Thoracic aorta (tissue), 2 donors: Measurements from ENCODE around the gene PARN. TPM values are rescaled to one million over a fixed set of nuclear protein-coding genes. Genes with fewer than 3 reads are reported as not detected.

ENCODE experiments used
- ATAC-seq: fragments of 150-250 bp; one replicate; pipeline ENCODE4 v1.8.0; 2017; ENCODE audit warnings: low read depth; ENCODE audit not compliant: insufficient number of reproducible peaks, low FRiP score
- DNase-seq: peaks from one replicate; pipeline ENCODE4 v3.0.0-alpha.2; 2020; ENCODE audit warnings: low spot score
- H3K27ac ChIP-seq, 2 donors: fragments of 200-600 bp; sonication (generic); 1 replicate in 1 of 2; 2 replicates in 1 of 2; pipeline ENCODE4 v1.5.1; 2016; ENCODE audit warnings: mild to moderate bottlenecking in 2 of 2, moderate library complexity in 2 of 2
- H3K27me3 ChIP-seq: fragments of 200-600 bp; sonication (generic); replicated peaks from 2 replicates; pipeline ENCODE4 v1.6.0; 2016; ENCODE audit warnings: mild to moderate bottlenecking; ENCODE audit not compliant: insufficient read depth
- H3K36me3 ChIP-seq: fragments of 200-600 bp; sonication (generic); one replicate; pipeline ENCODE4 v1.5.1; 2016
- H3K4me1 ChIP-seq, 2 donors: fragments of 200-600 bp; sonication (generic); 1 replicate in 1 of 2; 2 replicates in 1 of 2; pipeline versions ENCODE4 v1.5.1 to v1.6.0; 2016; ENCODE audit warnings: low read depth in 2 of 2, mild to moderate bottlenecking in 1 of 2; ENCODE audit not compliant: control insufficient read depth in 1 of 2
- H3K4me3 ChIP-seq: fragments of 200-600 bp; sonication (generic); 2 replicates; pipeline ENCODE4 v1.5.1; 2016; ENCODE audit warnings: mild to moderate bottlenecking
- H3K9me3 ChIP-seq: fragments of 200-600 bp; sonication (generic); 2 replicates; pipeline ENCODE4 v1.5.1; 2016
- total RNA-seq, 2 donors: library from RNA; depleted of rRNA; stranded (reverse); fragments of >200 nt; gene quantifications; one replicate each; pipeline versions ENCODE4 v1.1.0 to v1.2.3, GENCODE V29; 2016
- TF ChIP-seq, protein P1 (sequence below): fragments of 200-600 bp; sonication (generic); IDR thresholded peaks from one replicate; pipeline ENCODE4 v1.5.1; 2019; ENCODE audit warnings: antibody characterized with exemption

PARN gene
- total RNA-seq, 2 donors from 2014 or later: 51.0 to 66.7 TPM

DNA sequence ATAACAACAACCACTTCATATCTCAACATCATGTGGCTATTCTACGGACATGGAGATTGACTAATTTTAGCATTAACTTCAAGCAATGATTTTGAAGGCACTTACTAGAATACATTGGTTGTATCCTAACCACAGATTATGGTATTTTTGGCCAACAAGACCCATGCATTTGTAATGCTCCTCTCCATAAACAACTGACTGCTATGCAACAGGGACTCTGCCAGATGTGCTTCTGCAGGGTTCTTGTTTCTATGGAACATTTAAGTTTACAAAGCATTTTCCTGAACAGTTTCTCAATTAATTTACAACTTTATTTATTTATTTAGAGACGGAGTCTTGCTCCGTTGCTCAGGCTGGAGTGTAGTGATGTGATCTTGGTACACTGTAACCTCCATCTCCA, 178.0 kb downstream of the PARN start:
- no peaks in the 10 kb centered on the region for H3K9me3 ChIP-seq
- no peaks in the 10 kb centered on the region for H3K4me1 ChIP-seq
- H3K27me3 ChIP-seq: no peaks in the 10 kb centered on the region
- H3K27ac ChIP-seq: no peak overlapping the region
- ATAC-seq (no peak), DNase-seq (no peak)
- TF ChIP-seq, protein P1, sequence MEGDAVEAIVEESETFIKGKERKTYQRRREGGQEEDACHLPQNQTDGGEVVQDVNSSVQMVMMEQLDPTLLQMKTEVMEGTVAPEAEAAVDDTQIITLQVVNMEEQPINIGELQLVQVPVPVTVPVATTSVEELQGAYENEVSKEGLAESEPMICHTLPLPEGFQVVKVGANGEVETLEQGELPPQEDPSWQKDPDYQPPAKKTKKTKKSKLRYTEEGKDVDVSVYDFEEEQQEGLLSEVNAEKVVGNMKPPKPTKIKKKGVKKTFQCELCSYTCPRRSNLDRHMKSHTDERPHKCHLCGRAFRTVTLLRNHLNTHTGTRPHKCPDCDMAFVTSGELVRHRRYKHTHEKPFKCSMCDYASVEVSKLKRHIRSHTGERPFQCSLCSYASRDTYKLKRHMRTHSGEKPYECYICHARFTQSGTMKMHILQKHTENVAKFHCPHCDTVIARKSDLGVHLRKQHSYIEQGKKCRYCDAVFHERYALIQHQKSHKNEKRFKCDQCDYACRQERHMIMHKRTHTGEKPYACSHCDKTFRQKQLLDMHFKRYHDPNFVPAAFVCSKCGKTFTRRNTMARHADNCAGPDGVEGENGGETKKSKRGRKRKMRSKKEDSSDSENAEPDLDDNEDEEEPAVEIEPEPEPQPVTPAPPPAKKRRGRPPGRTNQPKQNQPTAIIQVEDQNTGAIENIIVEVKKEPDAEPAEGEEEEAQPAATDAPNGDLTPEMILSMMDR: no peak
- H3K4me3 ChIP-seq: no peak overlapping the region
- no peaks in the 10 kb centered on the region for H3K36me3 ChIP-seq

DNA sequence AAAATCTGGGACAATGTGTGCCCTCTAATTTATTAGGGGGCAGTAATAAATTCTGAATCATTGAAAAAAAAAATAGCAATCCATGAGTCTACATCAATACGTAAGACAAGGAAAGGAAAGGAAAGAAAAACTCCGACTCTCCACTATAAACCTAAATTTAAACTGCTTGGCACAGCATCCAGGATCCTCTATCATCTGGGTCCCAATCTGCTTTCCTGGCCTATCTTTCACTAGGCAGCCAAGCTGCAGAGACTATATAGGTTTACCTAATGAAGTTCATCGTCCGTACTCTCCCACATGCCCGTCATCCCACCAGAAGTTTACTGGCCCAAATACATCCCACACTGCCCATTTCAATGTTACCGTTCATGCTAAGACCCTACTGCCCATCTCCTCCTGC, 179.2 kb downstream of the PARN start:
- ATAC-seq (no peak), DNase-seq (no peak)
- TF ChIP-seq, protein P1: no peak
- Histone ChIP-seq H3K4me1 (no peaks in the 10 kb centered on the region), H3K27ac (no peak overlapping the region), H3K4me3 (no peak overlapping the region), H3K27me3 (no peaks in the 10 kb centered on the region), H3K9me3 (no peaks in the 10 kb centered on the region), H3K36me3 (peaks cover 2% of the 10 kb centered on the region)

DNA sequence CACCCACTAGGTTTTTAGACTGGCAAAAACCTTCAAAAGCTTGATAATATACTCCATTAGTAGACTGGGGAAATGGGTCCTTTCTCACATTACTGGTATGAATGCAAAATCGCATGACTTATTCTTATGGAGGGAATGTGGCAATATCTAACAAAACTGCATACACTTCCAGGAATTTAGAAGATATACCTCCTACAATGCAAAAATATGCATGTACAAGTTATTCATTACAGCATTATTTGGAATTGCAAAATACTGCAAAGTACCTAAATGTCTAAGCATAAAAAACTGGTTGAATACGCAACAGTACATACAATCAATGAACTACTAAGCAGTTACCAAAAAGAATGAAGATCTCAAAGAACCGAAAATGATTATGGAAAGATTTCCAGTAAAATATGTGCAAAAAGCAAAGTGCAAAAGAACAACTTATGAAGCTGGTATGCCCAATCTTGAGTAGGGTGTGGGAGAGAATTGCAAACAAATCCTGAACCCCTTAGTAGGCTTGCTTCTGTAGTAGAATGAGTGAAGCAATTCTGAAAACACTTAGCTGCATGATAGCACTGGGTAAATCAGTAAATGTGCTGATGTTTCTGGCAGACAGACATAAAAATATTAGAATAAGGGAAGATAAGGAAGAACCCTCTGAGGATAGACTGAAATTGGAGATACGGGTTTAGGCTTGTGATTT, 180.1 kb downstream of the PARN start:
- DNase-seq (no peak), ATAC-seq (no peak)
- Histone ChIP-seq H3K9me3 (no peaks in the 10 kb centered on the region), H3K36me3 (peaks cover 2% of the 10 kb centered on the region), H3K4me3 (no peak overlapping the region), H3K4me1 (no peaks in the 10 kb centered on the region), H3K27ac (no peak overlapping the region), H3K27me3 (no peaks in the 10 kb centered on the region)
- TF ChIP-seq, protein P1: no peak

DNA sequence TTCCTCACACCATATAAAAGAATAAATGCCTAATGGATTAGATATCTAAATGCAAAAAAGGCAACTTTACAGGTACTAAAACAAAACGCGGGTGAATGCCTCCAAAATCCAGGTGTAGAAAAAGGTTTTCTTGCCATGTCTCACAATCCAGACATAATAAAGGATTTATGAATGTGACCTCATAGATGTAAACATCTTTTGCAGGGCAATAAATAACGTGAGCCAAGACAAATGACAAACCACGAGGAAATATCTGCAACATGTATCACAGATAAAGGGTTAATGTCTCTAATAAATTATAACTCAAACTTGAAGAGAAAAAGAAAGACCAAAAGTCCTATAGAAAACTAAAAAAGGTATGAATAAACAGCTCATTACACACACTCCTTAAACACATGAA, 180.7 kb downstream of the PARN start:
- H3K4me1 ChIP-seq: no peaks in the 10 kb centered on the region
- ATAC-seq: no peak

DNA sequence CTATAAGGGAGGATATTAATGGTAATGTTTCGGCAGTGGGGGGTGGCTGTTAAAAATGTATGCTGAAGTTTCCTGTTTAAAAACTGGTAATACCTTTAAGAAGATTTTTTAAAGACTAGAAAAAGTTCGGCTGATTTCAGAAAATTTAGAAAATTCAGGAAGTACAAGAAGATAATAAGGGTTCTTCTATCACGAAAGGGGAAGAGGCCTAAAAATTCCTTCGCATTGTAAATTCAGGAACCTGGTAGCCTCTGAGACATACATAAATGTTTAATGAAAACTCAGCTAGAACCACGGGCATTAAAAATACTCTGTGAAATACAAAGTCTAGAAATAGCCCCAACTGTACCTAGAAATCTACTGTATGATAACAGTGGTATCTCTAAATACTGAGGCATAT, 181.2 kb downstream of the PARN start:
- no peaks in the 10 kb centered on the region for H3K9me3 ChIP-seq
- TF ChIP-seq, protein P1: no peak

More for the DNA sequence above, 180.7 kb downstream of the PARN start:
- no peak for DNase-seq
- TF ChIP-seq, protein P1: no peak
- Histone ChIP-seq H3K27ac (no peak overlapping the region), H3K9me3 (no peaks in the 10 kb centered on the region), H3K36me3 (peaks cover 2% of the 10 kb centered on the region), H3K4me3 (no peak overlapping the region), H3K27me3 (no peaks in the 10 kb centered on the region)

More for the DNA sequence above, 181.2 kb downstream of the PARN start:
- ATAC-seq (no peak), DNase-seq (no peak)
- peaks cover 2% of the 10 kb centered on the region for H3K36me3 ChIP-seq
- no peak overlapping the region for H3K27ac ChIP-seq
- no peaks in the 10 kb centered on the region for H3K4me1 ChIP-seq
- H3K27me3 ChIP-seq: no peaks in the 10 kb centered on the region
- H3K4me3 ChIP-seq: no peak overlapping the region
